Superior temporal gyrus (tissue), 1 donor: ENCODE data around the gene IL9R.
"Not testable (repeated sequence)": the region's sequence is repeated elsewhere in the genome, so short reads cannot be mapped to it uniquely, and the experiment has no call there.

Source experiments
- DNase-seq: peaks from one replicate; pipeline ENCODE4 v3.0.0-alpha.2; 2016; ENCODE audit errors: extremely low spot score

Gene IL9R

GRCh38 chrX:156029707-156030442 lies 32.4 kb downstream of the IL9R start:
- not testable (repeated sequence) for DNase-seq

DNA sequence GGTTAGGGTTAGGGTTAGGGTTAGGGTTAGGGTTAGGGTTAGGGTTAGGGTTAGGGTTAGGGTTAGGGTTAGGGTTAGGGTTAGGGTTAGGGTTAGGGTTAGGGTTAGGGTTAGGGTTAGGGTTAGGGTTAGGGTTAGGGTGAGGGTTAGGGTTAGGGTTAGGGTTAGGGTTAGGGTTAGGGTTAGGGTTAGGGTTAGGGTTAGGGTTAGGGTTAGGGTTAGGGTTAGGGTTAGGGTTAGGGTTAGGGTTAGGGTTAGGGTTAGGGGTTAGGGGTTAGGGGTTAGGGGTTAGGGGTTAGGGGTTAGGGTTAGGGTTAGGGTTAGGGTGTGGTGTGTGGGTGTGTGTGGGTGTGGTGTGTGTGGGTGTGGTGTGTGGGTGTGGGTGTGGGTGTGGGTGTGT lies 33.0 kb downstream of the IL9R start:
- not testable (repeated sequence) for DNase-seq
